ENCODE results near the gene RTN4R. TPM values are rescaled to one million over a fixed set of nuclear protein-coding genes. Genes with fewer than 3 reads are reported as not detected.

RTN4R gene
- total and polyA plus RNA-seq, 9 of the 15 experiments (the other 6 are each of a cell fraction or from before 2014, with no cell fraction given), result 0.04 to 2.8 (median 1.4) TPM; not detected in 3

GRCh38 chr22:20206709-20207215, 61.4 kb downstream of the RTN4R start (continued):
- no peak for TF ChIP-seq BRD9 (IDR thresholded peaks at IDR 0.05; ENCODE audit: low read depth, partially characterized antibody)
- peak; percentile 70; the same call in 1 of the 2 replicates for TF ChIP-seq HOXB6 (CRISPR knock-in tag; IDR thresholded peaks at IDR 0.05; ENCODE audit: borderline replicate concordance)
- peak; percentile 41 for TF ChIP-seq PHF20 (IDR thresholded peaks at IDR 0.05; ENCODE audit: partially characterized antibody)
- TF ChIP-seq ZNF134 (CRISPR knock-in tag; conservative IDR thresholded peaks at IDR 0.05), result no peak
- TF ChIP-seq ARID3A (IDR thresholded peaks at IDR 0.05; ENCODE audit: borderline replicate concordance, low read depth, low read length), result no peak
- no peak for TF ChIP-seq ZNF217 (CRISPR knock-in tag; IDR thresholded peaks at IDR 0.05)
- no peak for TF ChIP-seq BRF1 (IDR thresholded peaks at IDR 0.05; ENCODE audit: borderline replicate concordance, extremely low read depth, insufficient read length)
- no peak for TF ChIP-seq ZFP36 (IDR thresholded peaks at IDR 0.05; ENCODE audit: low read depth, low read length, partially characterized antibody)
- no peak for TF ChIP-seq NR1H2 (CRISPR knock-in tag; IDR thresholded peaks at IDR 0.05)
- no peak for TF ChIP-seq NCOA4 (IDR thresholded peaks at IDR 0.05; ENCODE audit: partially characterized antibody)
- no peak for TF ChIP-seq ZBTB8A (IDR thresholded peaks at IDR 0.05; ENCODE audit: partially characterized antibody)
- 0 out of 2 replicates have a peak, but pooled peaks have one; percentile 42 for TF ChIP-seq PHF21A (IDR thresholded peaks at IDR 0.05; ENCODE audit: borderline replicate concordance, low read depth)
- no peak for TF ChIP-seq ZNF444 (CRISPR knock-in tag; IDR thresholded peaks at IDR 0.05)
- TF ChIP-seq, protein P1, sequence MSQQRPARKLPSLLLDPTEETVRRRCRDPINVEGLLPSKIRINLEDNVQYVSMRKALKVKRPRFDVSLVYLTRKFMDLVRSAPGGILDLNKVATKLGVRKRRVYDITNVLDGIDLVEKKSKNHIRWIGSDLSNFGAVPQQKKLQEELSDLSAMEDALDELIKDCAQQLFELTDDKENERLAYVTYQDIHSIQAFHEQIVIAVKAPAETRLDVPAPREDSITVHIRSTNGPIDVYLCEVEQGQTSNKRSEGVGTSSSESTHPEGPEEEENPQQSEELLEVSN (IDR thresholded peaks at IDR 0.05; ENCODE audit: borderline replicate concordance in 1 of 2, extremely low read depth in 1 of 2, insufficient read depth in 1 of 2, insufficient read length in 1 of 2, low read depth in 1 of 2, low read length in 1 of 2, poor library complexity in 1 of 2, severe bottlenecking in 1 of 2), result peak; percentile 73 to 88
- TF ChIP-seq NCOA2 (IDR thresholded peaks at IDR 0.05; ENCODE audit: partially characterized antibody in 2 of 2), result no peak
- no peak for TF ChIP-seq U2AF2 (optimal IDR thresholded peaks at IDR 0.05; ENCODE audit: low read depth, low read length)
- peak; percentile 3; the same call in 1 of the 2 replicates for TF ChIP-seq CREM (IDR thresholded peaks at IDR 0.05; ENCODE audit: low read depth)
- no peak for TF ChIP-seq POLR2B (IDR thresholded peaks at IDR 0.05; ENCODE audit: low read depth, partially characterized antibody)
- no peak for TF ChIP-seq MAX (CRISPR knock-in tag; IDR thresholded peaks at IDR 0.05)
- TF ChIP-seq FOXK2 (conservative IDR thresholded peaks at IDR 0.05 in 1 of 2, IDR thresholded peaks at IDR 0.05 in 1 of 2; ENCODE audit: low read depth in 2 of 2), result no peak
- TF ChIP-seq, protein P2, sequence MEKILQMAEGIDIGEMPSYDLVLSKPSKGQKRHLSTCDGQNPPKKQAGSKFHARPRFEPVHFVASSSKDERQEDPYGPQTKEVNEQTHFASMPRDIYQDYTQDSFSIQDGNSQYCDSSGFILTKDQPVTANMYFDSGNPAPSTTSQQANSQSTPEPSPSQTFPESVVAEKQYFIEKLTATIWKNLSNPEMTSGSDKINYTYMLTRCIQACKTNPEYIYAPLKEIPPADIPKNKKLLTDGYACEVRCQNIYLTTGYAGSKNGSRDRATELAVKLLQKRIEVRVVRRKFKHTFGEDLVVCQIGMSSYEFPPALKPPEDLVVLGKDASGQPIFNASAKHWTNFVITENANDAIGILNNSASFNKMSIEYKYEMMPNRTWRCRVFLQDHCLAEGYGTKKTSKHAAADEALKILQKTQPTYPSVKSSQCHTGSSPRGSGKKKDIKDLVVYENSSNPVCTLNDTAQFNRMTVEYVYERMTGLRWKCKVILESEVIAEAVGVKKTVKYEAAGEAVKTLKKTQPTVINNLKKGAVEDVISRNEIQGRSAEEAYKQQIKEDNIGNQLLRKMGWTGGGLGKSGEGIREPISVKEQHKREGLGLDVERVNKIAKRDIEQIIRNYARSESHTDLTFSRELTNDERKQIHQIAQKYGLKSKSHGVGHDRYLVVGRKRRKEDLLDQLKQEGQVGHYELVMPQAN (IDR thresholded peaks at IDR 0.05; ENCODE audit: borderline replicate concordance), result peak; percentile 81

All from K562 (cell line).